ENCODE measurements around the gene MAST4.

GRCh38 chr5:66769030-66769733, 173.0 kb downstream of the MAST4 start:
- TF ChIP-seq CTCF (optimal IDR thresholded peaks at IDR 0.05 in 1 of 3, IDR thresholded peaks at IDR 0.05 in 1 of 3, conservative IDR thresholded peaks at IDR 0.05 in 1 of 3; ENCODE audit: extremely low read depth in 1 of 3, insufficient read depth in 2 of 3, low read length in 3 of 3) (no peak), EZH2 (IDR thresholded peaks at IDR 0.05; ENCODE audit: low read length) (no peak)

Data from keratinocyte (primary cell).